ENCODE measurements around the gene CFB. TPM values are rescaled to one million over a fixed set of nuclear protein-coding genes. Genes with fewer than 3 reads are reported as not detected.
A peak's percentile ranks its signal among the peaks of the same experiment; 100 is the strongest.

Gene CFB
- total and polyA plus RNA-seq, 9 of the 15 experiments (the other 6 are each of a cell fraction or from before 2014, with no cell fraction given), result 0.08 to 0.91 (median 0.22) TPM; not detected in 4

GRCh38 chr6:31948753-31949413 lies 3.0 kb downstream of the CFB start (continued):
- TF ChIP-seq, protein P1, sequence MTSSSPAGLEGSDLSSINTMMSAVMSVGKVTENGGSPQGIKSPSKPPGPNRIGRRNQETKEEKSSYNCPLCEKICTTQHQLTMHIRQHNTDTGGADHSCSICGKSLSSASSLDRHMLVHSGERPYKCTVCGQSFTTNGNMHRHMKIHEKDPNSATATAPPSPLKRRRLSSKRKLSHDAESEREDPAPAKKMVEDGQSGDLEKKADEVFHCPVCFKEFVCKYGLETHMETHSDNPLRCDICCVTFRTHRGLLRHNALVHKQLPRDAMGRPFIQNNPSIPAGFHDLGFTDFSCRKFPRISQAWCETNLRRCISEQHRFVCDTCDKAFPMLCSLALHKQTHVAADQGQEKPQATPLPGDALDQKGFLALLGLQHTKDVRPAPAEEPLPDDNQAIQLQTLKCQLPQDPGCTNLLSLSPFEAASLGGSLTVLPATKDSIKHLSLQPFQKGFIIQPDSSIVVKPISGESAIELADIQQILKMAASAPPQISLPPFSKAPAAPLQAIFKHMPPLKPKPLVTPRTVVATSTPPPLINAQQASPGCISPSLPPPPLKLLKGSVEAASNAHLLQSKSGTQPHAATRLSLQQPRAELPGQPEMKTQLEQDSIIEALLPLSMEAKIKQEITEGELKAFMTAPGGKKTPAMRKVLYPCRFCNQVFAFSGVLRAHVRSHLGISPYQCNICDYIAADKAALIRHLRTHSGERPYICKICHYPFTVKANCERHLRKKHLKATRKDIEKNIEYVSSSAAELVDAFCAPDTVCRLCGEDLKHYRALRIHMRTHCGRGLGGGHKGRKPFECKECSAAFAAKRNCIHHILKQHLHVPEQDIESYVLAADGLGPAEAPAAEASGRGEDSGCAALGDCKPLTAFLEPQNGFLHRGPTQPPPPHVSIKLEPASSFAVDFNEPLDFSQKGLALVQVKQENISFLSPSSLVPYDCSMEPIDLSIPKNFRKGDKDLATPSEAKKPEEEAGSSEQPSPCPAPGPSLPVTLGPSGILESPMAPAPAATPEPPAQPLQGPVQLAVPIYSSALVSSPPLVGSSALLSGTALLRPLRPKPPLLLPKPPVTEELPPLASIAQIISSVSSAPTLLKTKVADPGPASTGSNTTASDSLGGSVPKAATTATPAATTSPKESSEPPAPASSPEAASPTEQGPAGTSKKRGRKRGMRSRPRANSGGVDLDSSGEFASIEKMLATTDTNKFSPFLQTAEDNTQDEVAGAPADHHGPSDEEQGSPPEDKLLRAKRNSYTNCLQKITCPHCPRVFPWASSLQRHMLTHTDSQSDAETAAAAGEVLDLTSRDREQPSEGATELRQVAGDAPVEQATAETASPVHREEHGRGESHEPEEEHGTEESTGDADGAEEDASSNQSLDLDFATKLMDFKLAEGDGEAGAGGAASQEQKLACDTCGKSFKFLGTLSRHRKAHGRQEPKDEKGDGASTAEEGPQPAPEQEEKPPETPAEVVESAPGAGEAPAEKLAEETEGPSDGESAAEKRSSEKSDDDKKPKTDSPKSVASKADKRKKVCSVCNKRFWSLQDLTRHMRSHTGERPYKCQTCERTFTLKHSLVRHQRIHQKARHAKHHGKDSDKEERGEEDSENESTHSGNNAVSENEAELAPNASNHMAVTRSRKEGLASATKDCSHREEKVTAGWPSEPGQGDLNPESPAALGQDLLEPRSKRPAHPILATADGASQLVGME (CRISPR knock-in tag; IDR thresholded peaks at IDR 0.05), result 0 out of 2 replicates have a peak, but pooled peaks have one; percentile 40
- TF ChIP-seq DNMT1 (IDR thresholded peaks at IDR 0.05) (no peak), ZC3H4 (CRISPR knock-in tag; IDR thresholded peaks at IDR 0.05; ENCODE audit: borderline replicate concordance) (no peak), ZNF184 (CRISPR knock-in tag; IDR thresholded peaks at IDR 0.05) (no peak), RBM15 (IDR thresholded peaks at IDR 0.05; ENCODE audit: insufficient read depth, low read length) (no peak), ZNF197 (CRISPR knock-in tag; IDR thresholded peaks at IDR 0.05; ENCODE audit: low read depth) (no peak), ZHX1 (conservative IDR thresholded peaks at IDR 0.05; ENCODE audit: low read length) (no peak), RBM25 (IDR thresholded peaks at IDR 0.05; ENCODE audit: low read depth, low read length, severe bottlenecking) (no peak), ZNF408 (CRISPR knock-in tag; IDR thresholded peaks at IDR 0.05; ENCODE audit: low read depth) (no peak), ZNF785 (CRISPR knock-in tag; IDR thresholded peaks at IDR 0.05) (no peak), MAZ (CRISPR knock-in tag; conservative IDR thresholded peaks at IDR 0.05 in 1 of 2, IDR thresholded peaks at IDR 0.05 in 1 of 2) (peak in 1 of 2 experiments; percentile 28; a peak in 2 of 4 replicates), ZFP30 (CRISPR knock-in tag; IDR thresholded peaks at IDR 0.05; ENCODE audit: borderline replicate concordance) (no peak), ZNF224 (CRISPR knock-in tag; IDR thresholded peaks at IDR 0.05) (no peak), ZBTB34 (CRISPR knock-in tag; IDR thresholded peaks at IDR 0.05) (no peak), ZNF174 (CRISPR knock-in tag; IDR thresholded peaks at IDR 0.05) (no peak), ZNF507 (tag; conservative IDR thresholded peaks at IDR 0.05) (no peak), POU5F1 (IDR thresholded peaks at IDR 0.05; ENCODE audit: borderline replicate concordance, low read depth, low read length, partially characterized antibody) (no peak), SPI1 (IDR thresholded peaks at IDR 0.05; ENCODE audit: borderline replicate concordance, low read depth, low read length) (no peak)
